ENCODE measurements around the gene STK32B. TPM values are rescaled to one million over a fixed set of nuclear protein-coding genes. Genes with fewer than 3 reads are reported as not detected.

Gene STK32B
- total RNA-seq, 2 donors from 2014 or later: not detected

- ATAC-seq: no peak
- DNase-seq (ENCODE audit: low spot score in 2 of 2): no peak
- Mint-ChIP-seq H3K27ac (no peak overlapping the region), H3K9me3 (peaks cover 11 to 20% of the 10 kb centered on the region in 2 donors), H3K36me3 (peaks cover 0 to 13% of the 10 kb centered on the region in 2 donors)
These were observed 75.6 kb downstream of the STK32B start for GRCh38 chr4:5126857-5127256.

GRCh38 chr4:5127556-5127955 lies 76.3 kb downstream of the STK32B start:
- H3K36me3 Mint-ChIP-seq: peaks cover 0 to 14% of the 10 kb centered on the region in 2 donors
- no peak overlapping the region for H3K27ac Mint-ChIP-seq
- no peak for DNase-seq (ENCODE audit: low spot score in 2 of 2)
- no peak for ATAC-seq
- peaks cover 14 to 23% of the 10 kb centered on the region in 2 donors for H3K9me3 Mint-ChIP-seq

- no peak for ATAC-seq
- Mint-ChIP-seq H3K9me3 (peaks cover 14 to 23% of the 10 kb centered on the region in 2 donors), H3K36me3 (peaks cover 0 to 14% of the 10 kb centered on the region in 2 donors), H3K27ac (no peak overlapping the region)
- DNase-seq (ENCODE audit: low spot score in 2 of 2): no peak
These were observed 77.3 kb downstream of the STK32B start for GRCh38 chr4:5128569-5128968.

- no peak overlapping the region for H3K27ac Mint-ChIP-seq
- DNase-seq (ENCODE audit: low spot score in 2 of 2) (no peak), ATAC-seq (no peak)
- peaks cover 0 to 6% of the 10 kb centered on the region in 2 donors for H3K36me3 Mint-ChIP-seq
- peaks cover 10% of the 10 kb centered on the region in 2 donors for H3K9me3 Mint-ChIP-seq
These were observed 81.9 kb downstream of the STK32B start for GRCh38 chr4:5133201-5133600.

GRCh38 chr4:5133933-5134594 lies 82.8 kb downstream of the STK32B start:
- Mint-ChIP-seq H3K9me3 (peaks cover 10 to 13% of the 10 kb centered on the region in 2 donors), H3K27ac (no peak overlapping the region), H3K36me3 (peaks cover 0 to 6% of the 10 kb centered on the region in 2 donors)
- ATAC-seq (no peak), DNase-seq (ENCODE audit: low spot score in 2 of 2) (no peak)

- ATAC-seq (no peak), DNase-seq (ENCODE audit: low spot score in 2 of 2) (no peak)
- Mint-ChIP-seq H3K36me3 (peaks cover 0 to 6% of the 10 kb centered on the region in 2 donors), H3K9me3 (peaks cover 10 to 13% of the 10 kb centered on the region in 2 donors), H3K27ac (no peak overlapping the region)
These were observed 83.3 kb downstream of the STK32B start for GRCh38 chr4:5134620-5135019.

- no peak for ATAC-seq
- H3K9me3 Mint-ChIP-seq: peaks cover 0 to 3% of the 10 kb centered on the region in 2 donors
- H3K36me3 Mint-ChIP-seq: no peaks in the 10 kb centered on the region
- no peak overlapping the region for H3K27ac Mint-ChIP-seq
- no peak for DNase-seq (ENCODE audit: low spot score in 2 of 2)
These were observed 85.9 kb downstream of the STK32B start for GRCh38 chr4:5137226-5137625.

- DNase-seq (ENCODE audit: low spot score in 2 of 2) (no peak), ATAC-seq (no peak)
- Mint-ChIP-seq H3K36me3 (no peaks in the 10 kb centered on the region), H3K27ac (no peak overlapping the region), H3K9me3 (peaks cover 0 to 3% of the 10 kb centered on the region in 2 donors)
These were observed 86.6 kb downstream of the STK32B start for GRCh38 chr4:5137927-5138326.

- H3K27ac Mint-ChIP-seq: peak overlapping the region in 1 of 2 donors; percentile 19
- H3K9me3 Mint-ChIP-seq: peaks cover 0 to 3% of the 10 kb centered on the region in 2 donors
- ATAC-seq (no peak), DNase-seq (ENCODE audit: low spot score in 2 of 2) (no peak)
- no peaks in the 10 kb centered on the region for H3K36me3 Mint-ChIP-seq
These were observed 87.1 kb downstream of the STK32B start for GRCh38 chr4:5138389-5138788.

GRCh38 chr4:5139141-5139540 lies 87.9 kb downstream of the STK32B start:
- H3K27ac Mint-ChIP-seq: no peak overlapping the region
- peaks cover 0 to 5% of the 10 kb centered on the region in 2 donors for H3K9me3 Mint-ChIP-seq
- no peak for ATAC-seq
- no peak for DNase-seq (ENCODE audit: low spot score in 2 of 2)
- H3K36me3 Mint-ChIP-seq: no peaks in the 10 kb centered on the region

GRCh38 chr4:5141802-5142201 lies 90.5 kb downstream of the STK32B start:
- H3K27ac Mint-ChIP-seq: no peak overlapping the region
- DNase-seq (ENCODE audit: low spot score in 2 of 2) (no peak), ATAC-seq (no peak)
- no peaks in the 10 kb centered on the region for H3K36me3 Mint-ChIP-seq
- H3K9me3 Mint-ChIP-seq: peaks cover 0 to 7% of the 10 kb centered on the region in 2 donors

- DNase-seq (ENCODE audit: low spot score in 2 of 2) (no peak), ATAC-seq (no peak)
- H3K27ac Mint-ChIP-seq: no peak overlapping the region
These were observed 91.4 kb downstream of the STK32B start for GRCh38 chr4:5142726-5143125.

GRCh38 chr4:5143306-5143861 lies 92.1 kb downstream of the STK32B start:
- DNase-seq (ENCODE audit: low spot score in 2 of 2): no peak
- peaks cover 0 to 6% of the 10 kb centered on the region in 2 donors for H3K9me3 Mint-ChIP-seq
- no peak overlapping the region for H3K27ac Mint-ChIP-seq
- H3K36me3 Mint-ChIP-seq: no peaks in the 10 kb centered on the region
- no peak for ATAC-seq

More at GRCh38 chr4:5142726-5143125, 91.4 kb downstream of the STK32B start:
- H3K36me3 Mint-ChIP-seq: no peaks in the 10 kb centered on the region
- H3K9me3 Mint-ChIP-seq: peaks cover 0 to 7% of the 10 kb centered on the region in 2 donors

- no peak for ATAC-seq
- no peaks in the 10 kb centered on the region for H3K36me3 Mint-ChIP-seq
- H3K27ac Mint-ChIP-seq: no peak overlapping the region
- DNase-seq (ENCODE audit: low spot score in 2 of 2): no peak
- H3K9me3 Mint-ChIP-seq: peaks cover 0 to 4% of the 10 kb centered on the region in 2 donors
These were observed 92.7 kb downstream of the STK32B start for GRCh38 chr4:5143940-5144339.

GRCh38 chr4:5144384-5144783 lies 93.1 kb downstream of the STK32B start:
- ATAC-seq (no peak), DNase-seq (ENCODE audit: low spot score in 2 of 2) (no peak)
- no peak overlapping the region for H3K27ac Mint-ChIP-seq
- H3K36me3 Mint-ChIP-seq: no peaks in the 10 kb centered on the region
- H3K9me3 Mint-ChIP-seq: peaks cover 0 to 4% of the 10 kb centered on the region in 2 donors

- Mint-ChIP-seq H3K27ac (no peak overlapping the region), H3K36me3 (no peaks in the 10 kb centered on the region), H3K9me3 (peaks cover 0 to 4% of the 10 kb centered on the region in 2 donors)
These were observed 95.0 kb downstream of the STK32B start for GRCh38 chr4:5146248-5146647.

GRCh38 chr4:5152521-5152920 lies 101.2 kb downstream of the STK32B start:
- DNase-seq (ENCODE audit: low spot score in 2 of 2): no peak
- no peak overlapping the region for H3K27ac Mint-ChIP-seq
- no peak for ATAC-seq
- no peaks in the 10 kb centered on the region for H3K36me3 Mint-ChIP-seq
- peaks cover 5 to 9% of the 10 kb centered on the region in 2 donors for H3K9me3 Mint-ChIP-seq

More at GRCh38 chr4:5146248-5146647, 95.0 kb downstream of the STK32B start:
- DNase-seq (ENCODE audit: low spot score in 2 of 2) (no peak), ATAC-seq (no peak)

- ATAC-seq (no peak), DNase-seq (ENCODE audit: low spot score in 2 of 2) (no peak)
- H3K27ac Mint-ChIP-seq: no peak overlapping the region
- no peaks in the 10 kb centered on the region for H3K36me3 Mint-ChIP-seq
- peaks cover 5 to 9% of the 10 kb centered on the region in 2 donors for H3K9me3 Mint-ChIP-seq
These were observed 105.4 kb downstream of the STK32B start for GRCh38 chr4:5156682-5157081.

Measured in activated naive CD4-positive, alpha-beta T cell treated with anti-CD3 and anti-CD28 coated beads, Interleukin-2, amount 50 U/mL, for 72 hours (primary cell).